HEK293 (cell line): ENCODE data around the gene USP7.
"Not testable (repeated sequence)": the region's sequence is repeated elsewhere in the genome, so short reads cannot be mapped to it uniquely, and the experiment has no call there.

ENCODE experiments used
- CTCF ChIP-seq: fragments of 450-650 bp; formaldehyde crosslinking; IDR thresholded peaks from 2 replicates; pipeline ENCODE4 v1.5.1; 2016; ENCODE audit warnings: missing biosample characterization, missing genetic modification characterization
- ELK4 ChIP-seq: IDR thresholded peaks from 2 replicates; pipeline ENCODE4 v1.6.1; 2011; ENCODE audit warnings: mild to moderate bottlenecking, low read depth, low read length, borderline replicate concordance
- MZF1 ChIP-seq: fragments of 450-650 bp; formaldehyde crosslinking; IDR thresholded peaks from 2 replicates; pipeline ENCODE4 v1.5.1; 2017; ENCODE audit warnings: missing biosample characterization, missing genetic modification characterization, borderline replicate concordance
- REST ChIP-seq: fragments of 450-650 bp; formaldehyde crosslinking; IDR thresholded peaks from 2 replicates; pipeline ENCODE4 v1.5.1; 2016; ENCODE audit warnings: missing biosample characterization, missing genetic modification characterization
- SP2 ChIP-seq: fragments of 450-650 bp; formaldehyde crosslinking; IDR thresholded peaks from 2 replicates; pipeline ENCODE4 v1.5.1; 2016; ENCODE audit warnings: missing biosample characterization, missing genetic modification characterization
- TCF7L2 ChIP-seq: IDR thresholded peaks from 2 replicates; pipeline ENCODE4 v1.6.1; 2011; ENCODE audit warnings: low read depth, mild to moderate bottlenecking, inconsistent platforms, low read length, moderate library complexity, borderline replicate concordance
- TRIM28 ChIP-seq: IDR thresholded peaks from 2 replicates; pipeline ENCODE4 v1.6.1; 2011; ENCODE audit warnings: low read length, control low read depth, borderline replicate concordance
- ZBTB21 ChIP-seq: fragments of 450-650 bp; formaldehyde crosslinking; IDR thresholded peaks from 2 replicates; pipeline ENCODE4 v1.5.1; 2017; ENCODE audit warnings: missing biosample characterization, missing genetic modification characterization
- ZNF112 ChIP-seq: fragments of 450-650 bp; formaldehyde crosslinking; IDR thresholded peaks from 2 replicates; pipeline ENCODE4 v1.5.0; 2017; ENCODE audit warnings: missing biosample characterization, missing genetic modification characterization
- ZNF133 ChIP-seq: fragments of 450-650 bp; formaldehyde crosslinking; IDR thresholded peaks from 2 replicates; pipeline ENCODE4 v1.5.1; 2016; ENCODE audit warnings: missing biosample characterization, missing genetic modification characterization
- ZNF394 ChIP-seq: fragments of 450-650 bp; formaldehyde crosslinking; IDR thresholded peaks from 2 replicates; pipeline ENCODE4 v1.5.1; 2016; ENCODE audit warnings: missing biosample characterization, missing genetic modification characterization, mild to moderate bottlenecking, moderate library complexity, borderline replicate concordance
- ZNF791 ChIP-seq: fragments of 450-650 bp; formaldehyde crosslinking; IDR thresholded peaks from 2 replicates; pipeline ENCODE4 v1.5.1; 2016; ENCODE audit warnings: missing biosample characterization, missing genetic modification characterization
- ZSCAN18 ChIP-seq: fragments of 450-650 bp; formaldehyde crosslinking; IDR thresholded peaks from 2 replicates; pipeline ENCODE4 v1.5.1; 2016; ENCODE audit warnings: missing biosample characterization, missing genetic modification characterization
- ZXDB ChIP-seq: fragments of 450-650 bp; formaldehyde crosslinking; IDR thresholded peaks from 2 replicates; pipeline ENCODE4 v1.5.1; 2016; ENCODE audit warnings: missing biosample characterization, missing genetic modification characterization

- not testable (repeated sequence) for TF ChIP-seq CTCF; ZNF791 (tag by site-specific recombination); ZSCAN18 (tag by site-specific recombination); SP2 (tag by site-specific recombination); ELK4; MZF1 (tag by site-specific recombination); TRIM28; REST (tag by site-specific recombination); ZXDB (tag by site-specific recombination); ZNF394 (tag by site-specific recombination); ZBTB21 (tag by site-specific recombination); ZNF133 (tag by site-specific recombination); TCF7L2; ZNF112 (tag by site-specific recombination)
These were observed 93.8 kb downstream of the USP7 start for GRCh38 chr16:8869988-8870241.
